ENCODE results near the gene ALK.

- TF ChIP-seq MXI1 (IDR thresholded peaks at IDR 0.05; ENCODE audit: low read depth, low read length) (no peak), RFX5 (IDR thresholded peaks at IDR 0.05; ENCODE audit: low read length) (no peak), CTCF (IDR thresholded peaks at IDR 0.05) (no peak), IRF3 (IDR thresholded peaks at IDR 0.05; ENCODE audit: low read depth, low read length) (no peak), POLR2AphosphoS5 (IDR thresholded peaks at IDR 0.05; ENCODE audit: low read depth, low read length) (no peak)
Observed at GRCh38 chr2:29397039-29397438, 524.3 kb downstream of the ALK start.
